Stomach smooth muscle (tissue), 2 donors: Measurements from ENCODE around the gene XK.

Experiments used
- H3K27ac ChIP-seq: one replicate; pipeline ENCODE4 v1.7.0; 2013; ENCODE audit warnings: mild to moderate bottlenecking, low read length, inconsistent platforms
- H3K27me3 ChIP-seq, 2 donors: one replicate each; pipeline ENCODE4 v1.7.0; 2013; ENCODE audit warnings: low read length in 2 of 2; ENCODE audit not compliant: insufficient read depth in 2 of 2, control insufficient read depth in 1 of 2
- H3K36me3 ChIP-seq, 2 donors: one replicate each; pipeline ENCODE4 v1.7.0; 2013; ENCODE audit warnings: low read length in 2 of 2; ENCODE audit not compliant: control insufficient read depth in 2 of 2, insufficient read depth in 2 of 2
- H3K4me1 ChIP-seq: one replicate; pipeline ENCODE4 v1.7.0; 2013; ENCODE audit warnings: low read length; ENCODE audit not compliant: control insufficient read depth, insufficient read depth
- H3K4me3 ChIP-seq, 2 donors: one replicate each; pipeline ENCODE4 v1.7.0; 2013; ENCODE audit warnings: low read length in 2 of 2
- H3K9ac ChIP-seq, 2 donors: one replicate each; pipeline ENCODE4 v1.7.0; 2013; ENCODE audit warnings: low read length in 2 of 2, mild to moderate bottlenecking in 1 of 2
- H3K9me3 ChIP-seq, 2 donors: one replicate each; pipeline ENCODE4 v1.7.0; 2013; ENCODE audit warnings: low read length in 2 of 2; ENCODE audit not compliant: control insufficient read depth in 2 of 2
- donor health status: healthy.
- donor health status: Pancreatic carcinoma.

Gene XK

DNA sequence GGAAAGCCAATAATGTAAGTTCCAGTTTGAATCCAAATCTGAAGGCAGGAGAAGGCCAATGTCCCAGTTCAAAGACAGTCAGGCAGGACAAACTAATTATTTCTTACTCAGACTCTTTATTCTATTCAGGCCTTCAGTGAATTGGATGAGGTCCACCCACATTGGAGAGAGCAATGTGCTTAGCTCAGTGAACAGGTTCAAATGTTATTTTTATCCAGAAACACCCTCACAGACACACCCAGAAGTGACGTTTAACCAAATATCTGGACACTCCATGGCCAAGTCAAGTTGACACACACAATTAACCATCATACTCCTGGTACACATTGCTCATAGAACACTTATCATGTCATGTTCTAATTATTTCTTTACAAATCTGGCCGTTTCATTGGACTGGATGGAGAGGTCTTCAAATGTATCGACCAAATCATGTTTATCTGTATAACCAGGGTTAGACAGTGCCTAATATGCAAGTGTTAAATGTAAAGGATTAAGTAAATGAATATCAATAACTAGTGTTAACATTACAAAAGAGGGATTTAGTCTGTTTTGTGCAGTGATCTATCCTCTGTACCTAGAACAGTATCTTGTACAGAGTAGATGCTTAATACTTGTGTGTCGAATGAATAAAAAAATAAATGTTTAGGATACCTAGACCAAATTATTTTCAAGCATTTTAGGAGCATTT lies 27.1 kb upstream of the XK start:
- Histone ChIP-seq H3K27ac (no peak overlapping the region), H3K27me3 (no peaks in the 10 kb centered on the region), H3K36me3 (no peaks in the 10 kb centered on the region)

DNA sequence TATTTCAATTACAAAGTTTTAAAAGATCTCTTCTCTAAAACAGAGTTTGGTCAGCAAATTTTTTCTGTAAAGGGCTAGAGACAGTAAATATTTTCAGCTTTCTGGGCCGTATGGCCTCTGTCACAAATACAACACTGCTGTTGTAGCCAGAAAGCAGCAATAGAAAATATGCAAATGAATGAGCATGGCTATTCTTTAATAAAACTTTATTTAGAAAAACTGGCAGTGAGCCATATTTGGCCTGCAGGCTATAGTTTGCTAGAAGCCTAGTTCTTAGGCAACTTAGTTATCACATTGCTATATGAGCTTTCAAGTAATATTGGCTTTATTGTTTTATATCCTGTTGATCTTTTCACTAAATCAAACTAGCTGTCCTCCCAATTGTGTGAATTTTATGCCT lies 26.5 kb upstream of the XK start:
- no peak overlapping the region for H3K9ac ChIP-seq
- no peaks in the 10 kb centered on the region for H3K9me3 ChIP-seq
- H3K27me3 ChIP-seq: no peaks in the 10 kb centered on the region
- H3K4me1 ChIP-seq: no peaks in the 10 kb centered on the region
- H3K27ac ChIP-seq: no peak overlapping the region
- H3K36me3 ChIP-seq: no peaks in the 10 kb centered on the region
- H3K4me3 ChIP-seq: no peak overlapping the region

More for the DNA sequence above, 27.1 kb upstream of the XK start:
- H3K9me3 ChIP-seq: no peaks in the 10 kb centered on the region
- H3K9ac ChIP-seq: no peak overlapping the region
- no peaks in the 10 kb centered on the region for H3K4me1 ChIP-seq
- H3K4me3 ChIP-seq: no peak overlapping the region

DNA sequence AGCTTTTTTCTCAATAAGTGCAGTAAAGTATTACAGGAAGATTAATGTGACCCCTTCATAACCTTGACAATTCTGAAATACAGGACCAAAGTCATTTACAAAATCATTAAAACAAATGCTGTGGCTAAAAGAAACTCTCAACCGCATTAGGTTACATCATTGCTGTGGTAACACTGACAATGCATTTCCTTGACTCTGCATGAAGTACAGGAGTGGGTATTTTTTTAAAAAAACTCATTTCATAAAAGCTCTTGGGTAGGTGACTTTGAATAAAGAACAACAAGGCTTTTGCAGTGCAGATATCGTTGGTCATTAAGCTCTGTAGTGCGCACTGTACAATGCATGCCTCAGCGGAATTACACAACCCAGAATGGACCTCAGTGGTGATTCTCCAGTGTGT lies 23.4 kb upstream of the XK start:
- Histone ChIP-seq H3K27me3 (no peaks in the 10 kb centered on the region), H3K4me1 (no peaks in the 10 kb centered on the region), H3K4me3 (no peak overlapping the region), H3K9me3 (no peaks in the 10 kb centered on the region), H3K27ac (no peak overlapping the region), H3K36me3 (no peaks in the 10 kb centered on the region), H3K9ac (no peak overlapping the region)

DNA sequence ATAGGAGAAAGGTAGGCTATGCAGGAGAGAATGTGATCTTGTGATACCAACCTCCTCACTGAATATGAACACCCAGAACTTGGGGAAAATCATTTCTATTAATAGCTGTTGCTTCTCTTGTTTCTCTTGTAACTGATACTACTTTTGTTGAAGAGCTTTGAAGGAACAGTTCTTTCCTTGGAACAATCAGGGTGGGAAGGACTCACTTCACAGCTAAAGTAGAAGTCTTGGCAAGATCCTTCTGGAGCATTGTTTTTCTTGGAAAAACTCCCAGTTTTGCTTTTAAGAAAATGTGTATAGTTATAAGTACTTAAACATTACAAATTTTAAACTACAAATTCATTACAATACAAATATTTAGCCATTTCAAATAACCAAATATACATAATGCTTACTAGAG lies 19.1 kb upstream of the XK start:
- Histone ChIP-seq H3K27me3 (no peaks in the 10 kb centered on the region), H3K4me1 (no peaks in the 10 kb centered on the region), H3K9ac (no peak overlapping the region), H3K4me3 (no peak overlapping the region), H3K27ac (no peak overlapping the region), H3K36me3 (no peaks in the 10 kb centered on the region), H3K9me3 (no peaks in the 10 kb centered on the region)

DNA sequence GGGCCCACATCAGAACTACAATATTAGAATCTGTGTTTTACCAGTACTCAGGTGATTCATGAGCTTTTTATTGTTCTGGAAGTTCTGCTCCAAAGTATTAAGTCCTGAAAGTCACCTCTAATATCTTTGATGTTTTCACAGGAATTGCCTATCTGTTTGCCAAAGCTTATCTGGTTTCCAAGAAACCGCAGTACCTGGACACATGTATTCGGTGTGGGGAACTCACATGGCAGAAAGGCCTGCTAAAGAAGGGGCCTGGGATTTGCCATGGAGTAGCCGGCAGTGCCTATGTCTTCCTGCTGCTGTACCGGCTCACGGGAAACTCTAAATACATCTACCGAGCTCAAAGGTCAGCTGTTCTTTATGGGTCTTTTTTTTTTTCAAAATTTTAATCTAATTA lies 18.4 kb upstream of the XK start:
- H3K27me3 ChIP-seq: no peaks in the 10 kb centered on the region
- H3K4me3 ChIP-seq: no peak overlapping the region
- H3K9me3 ChIP-seq: no peaks in the 10 kb centered on the region
- H3K27ac ChIP-seq: no peak overlapping the region
- no peaks in the 10 kb centered on the region for H3K4me1 ChIP-seq
- H3K36me3 ChIP-seq: no peaks in the 10 kb centered on the region
- no peak overlapping the region for H3K9ac ChIP-seq

DNA sequence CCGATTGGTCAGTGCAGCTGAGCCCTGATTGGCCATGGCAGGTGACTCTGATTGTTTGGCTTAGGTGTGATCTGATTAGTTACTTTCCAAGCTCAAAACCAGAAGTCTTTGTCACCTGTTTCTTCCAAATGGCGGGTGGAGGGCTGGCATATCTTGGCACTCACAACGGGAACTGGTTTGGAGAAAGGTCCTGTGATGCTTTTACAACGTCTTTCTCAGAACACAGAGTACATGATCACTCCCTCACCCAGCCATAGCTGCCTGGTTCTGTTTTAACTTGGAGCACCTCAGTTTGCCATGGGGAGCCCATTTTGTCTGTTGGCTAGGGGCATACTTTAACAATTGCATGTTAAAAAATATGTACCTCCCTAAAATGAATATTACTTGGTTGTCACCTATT lies 13.0 kb upstream of the XK start:
- Histone ChIP-seq H3K4me1 (no peaks in the 10 kb centered on the region), H3K27ac (no peak overlapping the region), H3K9ac (no peak overlapping the region), H3K36me3 (no peaks in the 10 kb centered on the region), H3K27me3 (no peaks in the 10 kb centered on the region), H3K4me3 (no peak overlapping the region), H3K9me3 (no peaks in the 10 kb centered on the region)

DNA sequence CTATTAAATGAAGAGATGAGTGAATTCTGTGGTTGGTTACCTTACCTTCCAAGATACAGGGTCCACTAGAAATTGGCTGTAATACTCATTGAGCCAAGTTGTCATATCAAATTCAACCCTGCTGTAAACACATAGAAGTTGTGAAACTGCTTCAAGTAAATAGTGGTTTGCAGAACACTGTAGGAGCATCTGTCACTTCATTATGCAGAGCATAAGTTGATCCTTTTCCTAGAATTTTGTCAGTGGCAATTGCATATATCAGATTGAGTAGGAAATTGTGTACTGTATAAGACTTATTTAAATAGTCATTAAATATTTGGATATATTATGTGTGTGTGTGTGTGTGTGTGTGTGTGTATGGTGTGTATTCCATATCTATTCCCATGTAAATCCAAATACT lies 8.8 kb upstream of the XK start:
- Histone ChIP-seq H3K27me3 (no peaks in the 10 kb centered on the region), H3K4me1 (no peaks in the 10 kb centered on the region), H3K27ac (no peak overlapping the region), H3K36me3 (no peaks in the 10 kb centered on the region), H3K9ac (no peak overlapping the region), H3K4me3 (no peak overlapping the region), H3K9me3 (no peaks in the 10 kb centered on the region)

DNA sequence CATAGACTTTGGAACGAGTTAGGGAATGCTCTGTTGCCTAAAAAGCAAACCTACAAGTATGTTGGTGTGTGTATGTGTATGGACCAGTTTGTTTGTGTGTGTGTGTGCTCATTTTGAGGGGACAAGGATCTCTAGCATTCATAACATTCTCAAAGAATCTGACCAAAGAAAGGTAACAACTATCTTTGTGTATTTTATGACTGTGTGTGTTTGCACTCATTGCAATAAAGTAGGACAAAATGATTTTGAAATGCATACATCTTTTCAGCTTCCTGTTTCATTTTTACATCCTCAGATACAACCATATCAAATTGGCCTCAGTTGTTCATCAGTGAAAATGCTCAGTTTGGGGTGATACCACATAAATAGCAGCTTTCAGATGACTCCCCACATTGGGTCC lies 8.3 kb upstream of the XK start:
- Histone ChIP-seq H3K36me3 (no peaks in the 10 kb centered on the region), H3K4me1 (no peaks in the 10 kb centered on the region), H3K9ac (no peak overlapping the region), H3K9me3 (no peaks in the 10 kb centered on the region), H3K27ac (no peak overlapping the region), H3K4me3 (peak overlapping the region in 1 of 2 donors; percentile 12), H3K27me3 (no peaks in the 10 kb centered on the region)

DNA sequence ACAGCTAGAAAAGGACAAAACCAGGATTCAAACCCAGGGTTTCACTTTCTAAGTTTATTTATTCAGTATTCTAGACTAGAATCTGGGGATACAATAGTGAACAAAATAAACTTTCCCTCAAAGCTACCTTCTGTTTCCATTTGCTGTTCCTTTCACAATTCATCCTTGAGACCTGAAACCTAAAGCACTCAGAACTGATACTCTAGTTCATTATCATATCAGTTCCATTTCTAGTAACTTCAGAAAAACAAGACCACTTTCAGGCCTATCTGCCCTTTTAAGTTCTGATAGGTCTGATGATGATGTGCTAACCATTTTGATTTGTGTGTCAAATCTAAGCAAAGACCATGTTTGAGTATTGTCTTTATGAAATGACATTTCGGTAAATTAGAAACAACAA lies 7.8 kb upstream of the XK start:
- no peaks in the 10 kb centered on the region for H3K36me3 ChIP-seq
- H3K27ac ChIP-seq: no peak overlapping the region
- H3K4me3 ChIP-seq: peak overlapping the region in 1 of 2 donors; percentile 12
- H3K9me3 ChIP-seq: no peaks in the 10 kb centered on the region
- H3K4me1 ChIP-seq: no peaks in the 10 kb centered on the region
- no peak overlapping the region for H3K9ac ChIP-seq
- no peaks in the 10 kb centered on the region for H3K27me3 ChIP-seq

DNA sequence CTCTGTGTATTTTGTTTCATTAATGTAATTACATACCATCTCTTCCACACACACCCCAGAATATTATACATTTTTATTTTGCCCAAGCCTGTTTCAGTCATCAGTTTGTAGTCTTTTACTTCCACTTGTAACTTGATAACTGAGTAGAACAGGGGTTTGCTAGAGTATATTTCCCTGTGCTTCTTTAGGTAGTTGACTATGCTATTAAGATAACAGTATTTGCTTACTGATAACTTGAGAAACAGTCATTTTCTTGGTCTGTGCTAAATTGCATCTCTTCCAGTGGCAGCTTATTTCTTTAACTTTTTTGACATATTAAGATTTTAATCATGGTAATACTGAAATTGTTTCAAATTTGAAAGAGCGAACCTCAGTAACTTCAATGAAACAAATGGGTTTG lies 7.0 kb upstream of the XK start:
- no peaks in the 10 kb centered on the region for H3K27me3 ChIP-seq
- no peak overlapping the region for H3K9ac ChIP-seq
- no peak overlapping the region for H3K27ac ChIP-seq
- no peaks in the 10 kb centered on the region for H3K9me3 ChIP-seq
- no peaks in the 10 kb centered on the region for H3K4me1 ChIP-seq
- no peak overlapping the region for H3K4me3 ChIP-seq
- no peaks in the 10 kb centered on the region for H3K36me3 ChIP-seq

DNA sequence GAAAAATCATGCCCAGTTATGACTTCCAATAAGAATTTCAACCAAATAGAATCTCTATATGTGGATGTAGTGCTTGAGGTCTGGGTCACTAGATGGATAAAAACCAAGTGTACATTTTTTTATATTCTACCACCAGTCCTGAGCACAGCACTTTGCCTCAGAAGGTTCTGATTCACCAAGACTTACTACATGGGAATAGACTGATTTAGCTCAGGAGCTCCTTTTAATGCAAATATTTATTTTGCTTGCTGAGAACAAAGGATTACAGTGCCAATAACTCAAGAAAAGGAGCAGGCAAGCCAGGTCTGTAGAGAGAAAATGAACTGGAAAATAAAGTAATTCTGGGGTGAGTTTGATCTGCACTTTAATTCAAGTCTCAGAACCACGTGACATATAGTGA lies 6.4 kb upstream of the XK start:
- Histone ChIP-seq H3K4me1 (no peaks in the 10 kb centered on the region), H3K36me3 (no peaks in the 10 kb centered on the region), H3K9ac (no peak overlapping the region), H3K27me3 (no peaks in the 10 kb centered on the region), H3K9me3 (no peaks in the 10 kb centered on the region), H3K27ac (no peak overlapping the region), H3K4me3 (no peak overlapping the region)
